H9 (cell line): ENCODE data around the gene KRTAP10-3. TPM values are rescaled to one million over a fixed set of nuclear protein-coding genes. Genes with fewer than 3 reads are reported as not detected.

Source experiments
- DNase-seq: peaks from one replicate; pipeline ENCODE4 v3.0.0-alpha.2; 2017
- H2AFZ ChIP-seq: one replicate; pipeline ENCODE4 v1.6.1; 2013; ENCODE audit warnings: mild to moderate bottlenecking, low read length, control low read depth, moderate library complexity
- H2AK5ac ChIP-seq: 2 replicates; pipeline ENCODE4 v1.6.1; 2013; ENCODE audit warnings: low read length, control low read depth, mixed read lengths; ENCODE audit not compliant: insufficient read length
- H2BK120ac ChIP-seq: one replicate; pipeline ENCODE4 v1.6.1; 2013; ENCODE audit warnings: low read depth, mild to moderate bottlenecking, low read length, control low read depth, inconsistent platforms; ENCODE audit not compliant: poor library complexity, severe bottlenecking
- H2BK12ac ChIP-seq: 2 replicates; pipeline ENCODE4 v1.6.1; 2013; ENCODE audit warnings: low read length, control low read depth, mixed read lengths, low read depth; ENCODE audit not compliant: insufficient read length
- H2BK15ac ChIP-seq: 2 replicates; pipeline ENCODE4 v1.6.1; 2013; ENCODE audit warnings: low read depth, low read length, control low read depth
- H2BK20ac ChIP-seq: one replicate; pipeline ENCODE4 v1.6.1; 2013; ENCODE audit warnings: low read depth, mild to moderate bottlenecking, low read length, control low read depth, inconsistent platforms; ENCODE audit not compliant: poor library complexity, severe bottlenecking
- H2BK5ac ChIP-seq: 2 replicates; pipeline ENCODE4 v1.6.1; 2013; ENCODE audit warnings: low read length, control low read depth, mixed read lengths; ENCODE audit not compliant: insufficient read length
- H3K14ac ChIP-seq: 2 replicates; pipeline ENCODE4 v1.6.1; 2013; ENCODE audit warnings: low read length, control low read depth; ENCODE audit not compliant: insufficient read depth
- H3K18ac ChIP-seq: 2 replicates; pipeline ENCODE4 v1.6.1; 2013; ENCODE audit warnings: low read depth, mild to moderate bottlenecking, mixed read lengths, low read length, control low read depth; ENCODE audit not compliant: insufficient read length
- H3K23ac ChIP-seq: 2 replicates; pipeline ENCODE4 v1.6.1; 2013; ENCODE audit warnings: low read length, control low read depth, mixed read lengths, low read depth; ENCODE audit not compliant: insufficient read length
- H3K23me2 ChIP-seq: 2 replicates; pipeline ENCODE4 v1.6.1; 2013; ENCODE audit warnings: low read depth, mild to moderate bottlenecking, mixed read lengths, low read length, control low read depth; ENCODE audit not compliant: insufficient read length, poor library complexity, severe bottlenecking
- H3K27ac ChIP-seq: 2 replicates; pipeline ENCODE4 v1.5.1; 2013; ENCODE audit warnings: low read length, control low read depth, mixed read lengths, low read depth; ENCODE audit not compliant: insufficient read length
- H3K27me3 ChIP-seq: 2 replicates; pipeline ENCODE4 v1.6.1; 2013; ENCODE audit warnings: low read length, control low read depth, inconsistent platforms; ENCODE audit not compliant: insufficient read depth
- H3K4ac ChIP-seq: 2 replicates; pipeline ENCODE4 v1.6.1; 2013; ENCODE audit warnings: low read depth, mild to moderate bottlenecking, control low read depth, inconsistent platforms, low read length, moderate library complexity
- H3K4me1 ChIP-seq: 2 replicates; pipeline ENCODE4 v1.6.1; 2013; ENCODE audit warnings: low read length, control low read depth, inconsistent platforms; ENCODE audit not compliant: insufficient read depth
- H3K4me2 ChIP-seq: 2 replicates; pipeline ENCODE4 v1.6.1; 2013; ENCODE audit warnings: low read length, control low read depth, mixed read lengths; ENCODE audit not compliant: insufficient read length, insufficient read depth
- H3K56ac ChIP-seq: 2 replicates; pipeline ENCODE4 v1.6.1; 2013; ENCODE audit warnings: low read depth, mild to moderate bottlenecking, mixed read lengths, low read length, control low read depth; ENCODE audit not compliant: insufficient read length
- H3K79me1 ChIP-seq: 2 replicates; pipeline ENCODE4 v1.6.1; 2013; ENCODE audit warnings: low read depth, mild to moderate bottlenecking, moderate library complexity, low read length, control low read depth, inconsistent platforms; ENCODE audit not compliant: insufficient read depth, poor library complexity, severe bottlenecking
- H3K79me2 ChIP-seq: 2 replicates; pipeline ENCODE4 v1.6.1; 2013; ENCODE audit warnings: low read length, control low read depth, inconsistent platforms; ENCODE audit not compliant: insufficient read depth
- H3K9ac ChIP-seq: 2 replicates; pipeline ENCODE4 v1.6.1; 2013; ENCODE audit warnings: low read length, control low read depth, mixed read lengths; ENCODE audit not compliant: insufficient read length; ENCODE audit errors: extremely low read depth
- H3K9me3 ChIP-seq: one replicate; pipeline ENCODE4 v1.6.1; 2013; ENCODE audit warnings: low read depth, low read length, inconsistent platforms; ENCODE audit not compliant: control insufficient read depth
- H3T11ph ChIP-seq: one replicate; pipeline ENCODE4 v1.6.1; 2013; ENCODE audit warnings: mild to moderate bottlenecking, low read length, control low read depth, inconsistent platforms
- H4K20me1 ChIP-seq: one replicate; pipeline ENCODE4 v1.6.1; 2013; ENCODE audit not compliant: control insufficient read depth, insufficient read length, insufficient read depth
- H4K5ac ChIP-seq: 2 replicates; pipeline ENCODE4 v1.6.1; 2013; ENCODE audit warnings: low read depth, mild to moderate bottlenecking, mixed read lengths, low read length, control low read depth; ENCODE audit not compliant: insufficient read length
- H4K8ac ChIP-seq: replicated peaks from 2 replicates; pipeline ENCODE4 v1.6.1; 2013; ENCODE audit warnings: low read length, control low read depth, mixed read lengths, low read depth; ENCODE audit not compliant: insufficient read length
- H4K91ac ChIP-seq: 2 replicates; pipeline ENCODE4 v1.6.1; 2013; ENCODE audit warnings: low read depth, mild to moderate bottlenecking, moderate library complexity, mixed read lengths, low read length, control low read depth; ENCODE audit not compliant: insufficient read length
- H3K27ac Mint-ChIP-seq, 3 experiments: 2 replicates in 2 of 3; 3 replicates in 1 of 3; pipeline ENCODE4 v1.8.0; 2020 to 2021; ENCODE audit warnings: mixed read lengths in 3 of 3, mild to moderate bottlenecking in 1 of 3, moderate library complexity in 1 of 3
- H3K27me3 Mint-ChIP-seq: 2 replicates; pipeline ENCODE4 v1.8.0; 2021; ENCODE audit warnings: low read depth, mild to moderate bottlenecking, moderate library complexity, mixed read lengths
- H3K36me3 Mint-ChIP-seq, 3 experiments: 2 replicates in 2 of 3; 3 replicates in 1 of 3; pipeline ENCODE4 v1.8.0; 2020 to 2021; ENCODE audit warnings: low read depth in 3 of 3, mixed read lengths in 3 of 3; ENCODE audit not compliant: insufficient read depth in 1 of 3
- H3K4me1 Mint-ChIP-seq, 2 experiments: 2 replicates each; pipeline ENCODE4 v1.8.0; 2020; ENCODE audit warnings: mixed read lengths in 2 of 2
- H3K4me3 Mint-ChIP-seq, 2 experiments: 2 replicates in 1 of 2; 3 replicates in 1 of 2; pipeline ENCODE4 v1.8.0; 2020 to 2021; ENCODE audit warnings: mild to moderate bottlenecking in 2 of 2, mixed read lengths in 2 of 2, moderate library complexity in 1 of 2
- H3K9me3 Mint-ChIP-seq, 2 experiments: 2 replicates in 1 of 2; 3 replicates in 1 of 2; pipeline ENCODE4 v1.8.0; 2020; ENCODE audit warnings: mild to moderate bottlenecking in 2 of 2, mixed read lengths in 2 of 2, moderate library complexity in 1 of 2
- CTCF ChIP-seq: fragments of 200-600 bp; sonication (generic); conservative IDR thresholded peaks from 3 replicates; pipeline ENCODE4 v1.8.0; 2021; ENCODE audit warnings: antibody characterized with exemption, mild to moderate bottlenecking
- WGBS: extraction: QIAGEN DNeasy Blood & Tissue Kit; methylation state at CpG from one replicate; pipeline ENCODE4 v1.1.7; 2013; ENCODE audit warnings: missing lambda C conversion rate, low lambda C conversion rate, mixed read lengths; ENCODE audit not compliant: insufficient read length; ENCODE audit errors: extremely low coverage; 5-methylcytosine and 5-hydroxymethylcytosine counted together
- total RNA-seq: library from RNA; stranded (reverse); gene quantifications from 2 replicates; pipeline ENCODE4 v1.2.1, GENCODE V29; 2021

The KRTAP10-3 gene
- total RNA-seq, 1 experiment from 2014 or later, result not detected

GRCh38 chr21:44514218-44514520 lies 44.4 kb downstream of the KRTAP10-3 start:
- H3K4me3 Mint-ChIP-seq, result no peak overlapping the region
- Histone ChIP-seq H2BK12ac (no peak overlapping the region), H3K56ac (no peak overlapping the region), H3K4me1 (no peaks in the 10 kb centered on the region), H3K23me2 (no peaks in the 10 kb centered on the region), H3K9ac (no peak overlapping the region), H2BK15ac (no peak overlapping the region), H4K8ac (no peak overlapping the region), H3K79me2 (no peaks in the 10 kb centered on the region), H3K27me3 (no peaks in the 10 kb centered on the region), H3K9me3 (no peaks in the 10 kb centered on the region), H2BK5ac (no peak overlapping the region), H3K23ac (no peak overlapping the region), H2BK120ac (no peak overlapping the region), H4K20me1 (no peaks in the 10 kb centered on the region), H3K18ac (no peak overlapping the region), H2BK20ac (no peak overlapping the region), H3K79me1 (no peaks in the 10 kb centered on the region), H3K4ac (no peak overlapping the region), H2AK5ac (no peak overlapping the region), H4K91ac (no peak overlapping the region), H3K27ac (no peak overlapping the region), H3K4me2 (no peak overlapping the region), H2AFZ (no peak overlapping the region), H3T11ph (no peak overlapping the region), H4K5ac (no peak overlapping the region), H3K14ac (no peak overlapping the region; the same call in 1 of the 2 replicates)
- WGBS, result no CpG with 5 or more reads among the region's 7 CpGs
- peaks cover 0 to 12% of the 10 kb centered on the region in 2 experiments; a peak in 2 of 4 replicates for H3K4me1 Mint-ChIP-seq
- H3K9me3 Mint-ChIP-seq, result no peaks in the 10 kb centered on the region
- DNase-seq, result no peak
- TF ChIP-seq CTCF, result no peak
- H3K36me3 Mint-ChIP-seq, result peaks cover 2 to 10% (median 4%) of the 10 kb centered on the region in 3 experiments; a peak in 6 of 7 replicates
- peaks cover 7% of the 10 kb centered on the region for H3K27me3 Mint-ChIP-seq
- H3K27ac Mint-ChIP-seq, result no peak overlapping the region
